Measurements from ENCODE around the gene PHRF1.

PHRF1 gene

GRCh38 chr11:656866-657265, 80.6 kb downstream of the PHRF1 start:
- no peak for DNase-seq (ENCODE audit: low read depth in 2 of 2)

GRCh38 chr11:657691-658126, 81.4 kb downstream of the PHRF1 start:
- DNase-seq (ENCODE audit: low read depth in 2 of 2): no peak

GRCh38 chr11:659532-660085, 83.3 kb downstream of the PHRF1 start:
- no peak for DNase-seq (ENCODE audit: low read depth in 2 of 2)

- DNase-seq (ENCODE audit: low read depth in 2 of 2): no peak
These were observed 84.0 kb downstream of the PHRF1 start for GRCh38 chr11:660281-660680.

GRCh38 chr11:660681-661444, 84.6 kb downstream of the PHRF1 start:
- DNase-seq (ENCODE audit: low read depth in 2 of 2): no peak
